Mesendoderm (in vitro differentiated cells): ENCODE data around the gene GPBP1L1.
"Not testable (repeated sequence)": the region's sequence is repeated elsewhere in the genome, so short reads cannot be mapped to it uniquely, and the experiment has no call there.

Source experiments
- DNase-seq: peaks from one replicate; pipeline ENCODE4 v3.0.0; 2013
- H2AK5ac ChIP-seq: 2 replicates; pipeline ENCODE4 v1.6.1; 2013; ENCODE audit warnings: low read length, inconsistent platforms
- H2BK120ac ChIP-seq: 2 replicates; pipeline ENCODE4 v1.6.1; 2013; ENCODE audit warnings: low read depth, mild to moderate bottlenecking, low read length, moderate library complexity, mixed read lengths
- H2BK15ac ChIP-seq: replicated peaks from 2 replicates; pipeline ENCODE4 v1.6.1; 2013; ENCODE audit warnings: low read depth, mild to moderate bottlenecking, moderate library complexity
- H2BK5ac ChIP-seq: 2 replicates; pipeline ENCODE4 v1.6.1; 2013; ENCODE audit warnings: low read length, inconsistent platforms
- H3K18ac ChIP-seq: 2 replicates; pipeline ENCODE4 v1.6.1; 2013; ENCODE audit warnings: mild to moderate bottlenecking, low read length, mixed read lengths
- H3K23ac ChIP-seq: one replicate; pipeline ENCODE4 v1.6.1; 2013; ENCODE audit warnings: low read length
- H3K27ac ChIP-seq: 2 replicates; pipeline ENCODE4 v1.5.1; 2013; ENCODE audit warnings: low read depth, mild to moderate bottlenecking, inconsistent platforms, low read length, moderate library complexity
- H3K27me3 ChIP-seq: 2 replicates; pipeline ENCODE4 v1.6.1; 2013; ENCODE audit warnings: low read length, control low read depth, mild to moderate bottlenecking, inconsistent platforms; ENCODE audit not compliant: insufficient read depth, poor library complexity
- H3K36me3 ChIP-seq: 2 replicates; pipeline ENCODE4 v1.6.1; 2013; ENCODE audit warnings: low read length, inconsistent platforms; ENCODE audit not compliant: control insufficient read depth, insufficient read depth
- H3K4ac ChIP-seq: one replicate; pipeline ENCODE4 v1.6.1; 2013; ENCODE audit warnings: low read depth, mild to moderate bottlenecking, low read length, moderate library complexity
- H3K4me1 ChIP-seq: 2 replicates; pipeline ENCODE4 v1.6.1; 2013; ENCODE audit warnings: low read depth, low read length, inconsistent platforms; ENCODE audit not compliant: control insufficient read depth
- H3K4me2 ChIP-seq: 2 replicates; pipeline ENCODE4 v1.6.1; 2013; ENCODE audit warnings: low read length
- H3K4me3 ChIP-seq: 2 replicates; pipeline ENCODE4 v1.5.1; 2013; ENCODE audit warnings: mild to moderate bottlenecking, low read length
- H3K56ac ChIP-seq: one replicate; pipeline ENCODE4 v1.6.1; 2013; ENCODE audit warnings: low read length
- H3K79me1 ChIP-seq: 2 replicates; pipeline ENCODE4 v1.6.1; 2013; ENCODE audit warnings: low read length, inconsistent platforms
- H3K79me2 ChIP-seq: 2 replicates; pipeline ENCODE4 v1.6.1; 2013; ENCODE audit warnings: mild to moderate bottlenecking, low read length; ENCODE audit not compliant: control insufficient read depth, insufficient read depth
- H3K9ac ChIP-seq: 2 replicates; pipeline ENCODE4 v1.6.1; 2013; ENCODE audit warnings: low read length, inconsistent platforms
- H4K5ac ChIP-seq: one replicate; pipeline ENCODE4 v1.6.1; 2013; ENCODE audit warnings: low read length
- H4K8ac ChIP-seq: one replicate; pipeline ENCODE4 v1.6.1; 2013; ENCODE audit warnings: low read depth, mild to moderate bottlenecking, control low read depth, low read length, moderate library complexity
- WGBS: extraction: QIAGEN DNeasy Blood & Tissue Kit; methylation state at CpG from one replicate; pipeline ENCODE4 v1.1.7; 2013; ENCODE audit warnings: low lambda C conversion rate, missing lambda C conversion rate; ENCODE audit not compliant: insufficient coverage; ENCODE audit errors: extremely low coverage; 5-methylcytosine and 5-hydroxymethylcytosine counted together

GPBP1L1 gene

DNA sequence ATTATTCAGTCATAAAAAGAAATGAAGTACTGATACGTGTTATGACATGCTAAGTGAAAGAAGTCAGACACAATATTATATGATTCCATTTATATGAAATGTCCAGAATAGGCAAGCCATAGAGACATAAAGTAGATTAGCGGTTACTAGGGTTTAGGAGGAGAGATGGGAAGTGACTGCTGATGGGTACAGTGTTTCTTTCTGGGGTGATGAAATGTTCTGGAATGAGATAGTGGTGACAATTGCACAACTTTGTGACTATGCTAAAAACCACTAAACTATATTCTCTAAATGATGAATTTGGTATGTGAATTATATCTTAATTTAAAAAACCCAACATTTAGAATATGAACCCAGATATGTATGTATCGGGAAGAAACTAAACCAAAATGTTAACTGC, 36.5 kb upstream of the GPBP1L1 start:
- Histone ChIP-seq H4K5ac (no peak overlapping the region), H3K4me2 (no peak overlapping the region), H2BK120ac (no peak overlapping the region), H3K56ac (no peak overlapping the region), H3K4me3 (no peak overlapping the region), H3K4ac (no peak overlapping the region), H3K79me1 (no peaks in the 10 kb centered on the region), H3K27ac (no peak overlapping the region), H3K36me3 (no peaks in the 10 kb centered on the region), H2BK5ac (no peak overlapping the region), H3K27me3 (no peaks in the 10 kb centered on the region), H3K18ac (no peak overlapping the region), H3K9ac (no peak overlapping the region), H3K23ac (no peak overlapping the region), H3K79me2 (no peaks in the 10 kb centered on the region), H3K4me1 (no peaks in the 10 kb centered on the region), H4K8ac (no peak overlapping the region), H2BK15ac (no peak overlapping the region), H2AK5ac (no peak overlapping the region)
- no peak for DNase-seq
- WGBS, result no CpG with 5 or more reads among the region's 3 CpGs

DNA sequence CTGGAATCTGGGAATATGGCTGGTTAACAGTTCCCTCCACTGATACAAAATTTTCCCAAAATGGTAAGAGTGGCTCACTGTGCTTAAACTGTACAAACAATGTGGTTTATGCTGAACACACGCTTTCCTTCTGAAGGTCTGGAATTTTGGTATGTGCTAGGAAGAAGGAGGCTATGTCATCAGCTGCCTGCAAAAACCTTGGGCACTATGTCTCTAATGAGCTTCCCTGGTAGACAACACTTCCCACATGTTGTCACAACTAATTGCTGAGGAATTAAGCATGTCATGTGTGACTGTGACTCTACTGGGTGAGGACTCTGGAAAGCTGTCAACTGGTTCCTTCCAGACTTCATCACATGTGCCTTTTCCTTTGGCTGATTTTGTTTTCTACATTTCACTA, 34.9 kb upstream of the GPBP1L1 start:
- H3K56ac ChIP-seq, result no peak overlapping the region
- no peak overlapping the region for H3K4me3 ChIP-seq
- H3K27me3 ChIP-seq, result no peaks in the 10 kb centered on the region
- no peaks in the 10 kb centered on the region for H3K79me2 ChIP-seq
- WGBS, result no CpG with 5 or more reads among the region's 1 CpG
- no peak overlapping the region for H4K8ac ChIP-seq
- H3K4me2 ChIP-seq, result no peak overlapping the region
- H3K4ac ChIP-seq, result no peak overlapping the region
- no peak overlapping the region for H3K23ac ChIP-seq
- no peak overlapping the region for H2BK120ac ChIP-seq
- no peaks in the 10 kb centered on the region for H3K4me1 ChIP-seq
- H3K36me3 ChIP-seq, result no peaks in the 10 kb centered on the region
- DNase-seq, result peak; percentile 19
- no peak overlapping the region for H3K18ac ChIP-seq
- H2AK5ac ChIP-seq, result no peak overlapping the region
- H4K5ac ChIP-seq, result no peak overlapping the region
- no peak overlapping the region for H2BK5ac ChIP-seq
- H3K9ac ChIP-seq, result no peak overlapping the region
- no peak overlapping the region for H2BK15ac ChIP-seq
- no peak overlapping the region for H3K27ac ChIP-seq
- H3K79me1 ChIP-seq, result no peaks in the 10 kb centered on the region

DNA sequence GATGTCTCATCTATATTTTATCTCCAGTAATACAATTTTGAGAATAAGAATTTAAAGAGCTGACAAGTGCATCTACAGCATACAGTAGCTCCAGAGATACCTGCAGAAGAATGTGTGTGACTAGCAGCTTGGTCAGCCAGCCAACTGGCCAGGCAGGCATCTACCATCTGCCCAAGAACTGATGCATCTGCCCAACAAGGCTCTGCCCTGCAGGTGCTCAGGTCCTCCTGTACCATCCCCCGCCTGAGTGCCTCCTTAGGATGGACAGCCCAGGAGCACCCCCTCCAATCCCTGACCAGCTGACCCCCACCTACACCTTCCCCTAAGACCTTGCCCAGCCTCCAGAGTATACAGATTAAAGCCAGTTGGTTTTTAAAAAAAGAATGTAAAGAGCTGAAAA, 32.0 kb upstream of the GPBP1L1 start:
- no peak overlapping the region for H3K4me2 ChIP-seq
- H3K79me2 ChIP-seq, result no peaks in the 10 kb centered on the region
- no peaks in the 10 kb centered on the region for H3K36me3 ChIP-seq
- no peak overlapping the region for H3K27ac ChIP-seq
- H3K18ac ChIP-seq, result no peak overlapping the region
- no CpG with 5 or more reads among the region's 1 CpG for WGBS
- no peaks in the 10 kb centered on the region for H3K27me3 ChIP-seq
- no peak overlapping the region for H3K56ac ChIP-seq
- H4K5ac ChIP-seq, result no peak overlapping the region
- H2AK5ac ChIP-seq, result no peak overlapping the region
- H3K79me1 ChIP-seq, result no peaks in the 10 kb centered on the region
- H2BK5ac ChIP-seq, result no peak overlapping the region
- no peak overlapping the region for H3K23ac ChIP-seq
- no peaks in the 10 kb centered on the region for H3K4me1 ChIP-seq
- no peak overlapping the region for H2BK15ac ChIP-seq
- no peak overlapping the region for H2BK120ac ChIP-seq
- H4K8ac ChIP-seq, result no peak overlapping the region
- H3K9ac ChIP-seq, result no peak overlapping the region
- no peak for DNase-seq
- H3K4ac ChIP-seq, result no peak overlapping the region
- H3K4me3 ChIP-seq, result no peak overlapping the region

DNA sequence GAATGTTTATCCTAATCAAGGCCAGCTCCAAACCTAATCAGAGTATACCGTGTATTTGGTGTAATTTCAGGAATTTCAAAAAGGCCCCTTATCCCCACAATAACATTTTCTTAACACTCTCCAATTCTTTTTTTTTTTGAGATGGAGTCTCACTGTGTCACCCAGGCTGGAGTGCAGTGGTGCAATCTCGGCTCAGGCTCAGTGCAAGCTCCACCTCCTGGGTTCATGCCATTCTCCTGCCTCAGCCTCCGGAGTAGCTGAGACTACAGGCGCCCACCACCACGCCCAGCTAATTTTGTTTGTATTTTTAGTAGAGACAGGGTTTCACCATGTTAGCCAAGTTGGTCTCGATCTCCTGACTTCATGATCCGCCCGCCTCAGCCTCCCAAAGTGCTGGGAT, 31.1 kb upstream of the GPBP1L1 start:
- H4K8ac ChIP-seq, H2BK120ac ChIP-seq, H3K36me3 ChIP-seq, H3K4ac ChIP-seq, H3K4me3 ChIP-seq, H3K27me3 ChIP-seq, H3K27ac ChIP-seq, H2AK5ac ChIP-seq, H3K4me2 ChIP-seq, H4K5ac ChIP-seq, H2BK5ac ChIP-seq, H3K9ac ChIP-seq, H3K56ac ChIP-seq, H3K79me1 ChIP-seq, H3K79me2 ChIP-seq, H3K23ac ChIP-seq, H3K4me1 ChIP-seq, H2BK15ac ChIP-seq, H3K18ac ChIP-seq, DNase-seq: not testable (repeated sequence)
- WGBS, result no CpG with 5 or more reads among the region's 8 CpGs

DNA sequence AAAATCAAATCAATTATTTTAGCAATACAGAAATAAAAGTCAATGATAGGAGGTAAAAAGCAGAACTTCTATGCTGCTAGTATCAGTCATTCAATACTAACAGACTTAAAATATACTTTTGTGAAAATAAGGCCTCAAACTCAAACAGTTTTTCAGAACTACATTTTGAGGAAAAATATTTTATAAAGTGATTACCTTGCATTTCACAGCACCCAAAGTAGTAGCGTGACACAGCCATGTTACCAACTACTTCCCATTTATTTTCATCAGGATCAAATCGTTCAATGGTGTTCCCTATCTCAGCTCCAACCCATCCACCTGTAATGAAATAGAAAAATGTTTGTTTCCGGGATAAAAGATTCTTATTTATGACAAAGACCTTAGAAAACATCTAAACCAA, 30.4 kb upstream of the GPBP1L1 start:
- Histone ChIP-seq H3K4me1 (no peaks in the 10 kb centered on the region), H3K36me3 (no peaks in the 10 kb centered on the region), H4K5ac (no peak overlapping the region), H3K18ac (no peak overlapping the region), H3K9ac (no peak overlapping the region), H2BK15ac (no peak overlapping the region), H2BK5ac (no peak overlapping the region), H3K27me3 (no peaks in the 10 kb centered on the region), H3K23ac (no peak overlapping the region), H3K27ac (no peak overlapping the region), H3K79me1 (no peaks in the 10 kb centered on the region), H3K79me2 (no peaks in the 10 kb centered on the region), H4K8ac (no peak overlapping the region), H3K4me2 (no peak overlapping the region), H3K56ac (no peak overlapping the region), H2BK120ac (no peak overlapping the region), H3K4ac (no peak overlapping the region), H3K4me3 (no peak overlapping the region), H2AK5ac (no peak overlapping the region)
- no peak for DNase-seq
- WGBS, result no CpG with 5 or more reads among the region's 3 CpGs

DNA sequence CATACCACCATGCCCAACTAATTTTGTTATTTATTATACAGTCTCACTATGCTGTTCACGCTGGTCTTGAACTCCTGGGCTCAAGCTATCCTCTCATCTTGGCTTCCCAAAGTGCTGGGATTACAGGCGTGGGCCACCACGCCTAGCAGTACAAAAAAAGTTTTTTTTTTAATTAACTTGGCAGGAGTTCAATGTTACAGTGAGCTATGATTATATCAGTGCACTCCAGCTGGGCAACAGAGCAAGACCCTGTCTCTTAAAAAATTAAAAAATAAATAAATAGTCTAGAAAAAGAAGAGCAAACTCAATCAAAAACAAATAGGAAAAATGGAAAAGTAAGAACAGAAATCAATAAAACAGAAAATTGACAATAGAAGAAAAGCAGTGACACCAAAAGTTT, 27.4 kb upstream of the GPBP1L1 start:
- H3K4me2 ChIP-seq, result no peak overlapping the region
- no peak overlapping the region for H4K5ac ChIP-seq
- no peak overlapping the region for H2BK5ac ChIP-seq
- no peak overlapping the region for H2AK5ac ChIP-seq
- no peak overlapping the region for H3K18ac ChIP-seq
- H3K23ac ChIP-seq, result no peak overlapping the region
- no peak overlapping the region for H3K56ac ChIP-seq
- H3K79me1 ChIP-seq, result no peaks in the 10 kb centered on the region
- H3K4me1 ChIP-seq, result no peaks in the 10 kb centered on the region
- H4K8ac ChIP-seq, result no peak overlapping the region
- H3K27me3 ChIP-seq, result no peaks in the 10 kb centered on the region
- H2BK15ac ChIP-seq, result no peak overlapping the region
- no peak for DNase-seq
- WGBS, result no CpG with 5 or more reads among the region's 3 CpGs
- no peak overlapping the region for H3K4me3 ChIP-seq
- no peak overlapping the region for H3K9ac ChIP-seq
- no peak overlapping the region for H2BK120ac ChIP-seq
- no peaks in the 10 kb centered on the region for H3K36me3 ChIP-seq
- no peak overlapping the region for H3K27ac ChIP-seq
- H3K4ac ChIP-seq, result no peak overlapping the region
- no peaks in the 10 kb centered on the region for H3K79me2 ChIP-seq
